ENCODE results near the gene LCE3A. TPM values are rescaled to one million over a fixed set of nuclear protein-coding genes. Genes with fewer than 3 reads are reported as not detected.
"Not testable (repeated sequence)": the region's sequence is repeated elsewhere in the genome, so short reads cannot be mapped to it uniquely, and the experiment has no call there.

LCE3A gene
- total RNA-seq, 2 experiments from 2014 or later: not detected

GRCh38 chr1:152630596-152630995 lies 7.7 kb upstream of the LCE3A start:
- H3K27ac Mint-ChIP-seq: no peak overlapping the region
- H3K4me1 Mint-ChIP-seq: no peaks in the 10 kb centered on the region
- H3K27me3 Mint-ChIP-seq: peaks cover 13% of the 10 kb centered on the region
- DNase-seq (no peak), ATAC-seq (no peak)
- H3K36me3 Mint-ChIP-seq (ENCODE audit: low read depth): no peaks in the 10 kb centered on the region
- H3K9me3 Mint-ChIP-seq (ENCODE audit: low read depth): no peaks in the 10 kb centered on the region
- no peak overlapping the region for H3K4me3 Mint-ChIP-seq
- CTCF ChIA-PET: no interaction called here
- POLR2A ChIA-PET: no interaction called here
- intact Hi-C loops (cut with DNase I, micrococcal nuclease): no loop called here

- ChIA-PET CTCF (no interaction called here), POLR2A (no interaction called here)
- H3K4me1 Mint-ChIP-seq: peaks cover 6% of the 10 kb centered on the region
- H3K27ac Mint-ChIP-seq: no peak overlapping the region
- no peak overlapping the region for H3K4me3 Mint-ChIP-seq
- DNase-seq (no peak), ATAC-seq (no peak)
- intact Hi-C loops (cut with DNase I, micrococcal nuclease): no loop called here
- no peaks in the 10 kb centered on the region for H3K36me3 Mint-ChIP-seq (ENCODE audit: low read depth)
- H3K9me3 Mint-ChIP-seq (ENCODE audit: low read depth): no peaks in the 10 kb centered on the region
- H3K27me3 Mint-ChIP-seq: peaks cover 18% of the 10 kb centered on the region
These were observed 3.8 kb upstream of the LCE3A start for GRCh38 chr1:152626744-152627143.

DNA sequence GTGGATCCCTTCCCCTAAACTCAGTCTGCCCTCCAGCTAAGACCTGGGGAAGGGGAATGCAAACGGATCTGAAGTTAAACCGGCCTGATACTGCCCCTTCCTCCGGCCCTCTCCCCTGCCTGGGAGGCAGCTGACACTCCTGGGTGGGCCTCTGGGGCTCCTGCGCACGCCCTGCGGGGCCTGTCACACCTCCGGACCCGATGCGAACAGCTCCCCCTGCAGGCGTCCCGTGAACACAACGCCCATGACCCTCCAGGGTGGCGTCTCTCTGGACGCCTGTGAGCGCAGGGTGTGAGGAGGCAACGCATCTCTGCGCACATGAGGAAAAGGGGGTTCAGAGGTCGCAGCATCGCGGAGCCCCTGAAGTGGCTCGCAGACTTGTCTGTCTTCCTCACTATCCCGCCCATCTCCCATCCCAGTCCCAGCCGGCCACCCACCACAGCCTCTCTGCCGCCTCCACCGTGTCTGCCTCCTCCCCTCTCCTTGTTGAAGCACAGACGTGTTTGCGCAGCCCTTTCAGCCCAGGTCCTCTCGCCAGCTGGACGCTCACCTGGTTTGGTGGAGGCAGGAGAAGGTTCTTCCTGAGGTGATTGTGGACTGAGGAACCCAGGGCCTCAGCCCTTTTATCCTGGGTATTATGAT lies 421 bp upstream of the LCE3A start:
- peaks cover 10% of the 10 kb centered on the region for H3K9me3 Mint-ChIP-seq (ENCODE audit: low read depth)
- no peak overlapping the region for H3K27ac Mint-ChIP-seq
- peaks cover 12% of the 10 kb centered on the region for H3K27me3 Mint-ChIP-seq
- CTCF ChIA-PET: interaction anchor here (0.7 to 1.4 kb wide), 6 partner anchors 8 to 878 kb away, joined by 3 to 6 read pairs (median 4); no protein-coding TSS in a partner anchor
- no peaks in the 10 kb centered on the region for H3K36me3 Mint-ChIP-seq (ENCODE audit: low read depth)
- intact Hi-C loops (cut with DNase I, micrococcal nuclease): no loop called here
- peak; percentile 63 for DNase-seq
- peak; percentile 64 for ATAC-seq
- POLR2A ChIA-PET: no interaction called here
- peaks cover 6% of the 10 kb centered on the region for H3K4me1 Mint-ChIP-seq
- no peak overlapping the region for H3K4me3 Mint-ChIP-seq

- peaks cover 10% of the 10 kb centered on the region for H3K9me3 Mint-ChIP-seq (ENCODE audit: low read depth)
- intact Hi-C loops (cut with DNase I, micrococcal nuclease): no loop called here
- ATAC-seq (no peak), DNase-seq (no peak)
- POLR2A ChIA-PET: no interaction called here
- no peak overlapping the region for H3K27ac Mint-ChIP-seq
- H3K36me3 Mint-ChIP-seq (ENCODE audit: low read depth): no peaks in the 10 kb centered on the region
- CTCF ChIA-PET: interaction anchor here (0.6 to 1.4 kb wide), 4 partner anchors 30 to 76 kb away, joined by 3 to 6 read pairs (median 4); no protein-coding TSS in a partner anchor
- no peak overlapping the region for H3K4me3 Mint-ChIP-seq
- peaks cover 6% of the 10 kb centered on the region for H3K4me1 Mint-ChIP-seq
- peaks cover 12% of the 10 kb centered on the region for H3K27me3 Mint-ChIP-seq
These were observed 910 bp downstream of the LCE3A start for GRCh38 chr1:152621993-152622392.

DNA sequence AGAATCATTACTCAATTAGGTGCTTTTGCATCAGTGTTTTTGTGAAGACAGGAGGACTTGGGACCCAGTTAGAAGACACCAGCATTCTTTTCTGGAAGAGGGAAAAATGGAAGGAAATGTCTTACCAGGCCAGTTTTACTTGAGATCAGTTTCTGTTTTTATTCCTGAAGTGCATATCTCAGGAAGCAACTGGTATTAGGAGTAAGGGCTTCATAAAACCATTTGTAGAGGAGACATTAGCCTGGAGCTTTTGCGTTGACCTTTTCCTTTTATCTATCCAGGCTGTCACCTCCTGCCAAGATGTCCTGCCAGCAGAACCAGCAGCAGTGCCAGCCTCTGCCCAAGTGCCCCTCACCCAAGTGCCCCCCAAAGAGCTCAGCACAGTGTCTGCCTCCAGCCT lies 9.4 kb downstream of the LCE3A start, which contains the start of gene LCE3B:
TSS of gene LCE3B (plus strand) at position 301 of the 400 bp plus-strand sequence. CDS start at position 301, 0 bp downstream.
- intact Hi-C loops (cut with DNase I, micrococcal nuclease): no loop called here
- DNase-seq (no peak), ATAC-seq (no peak)
- H3K4me3 Mint-ChIP-seq: no peak within 1 kb of the TSS
- CTCF ChIA-PET: no interaction called here
- no peak within 1 kb of the TSS for H3K27ac Mint-ChIP-seq
- POLR2A ChIA-PET: no interaction called here
- no peaks in the 10 kb centered on the region for H3K36me3 Mint-ChIP-seq (ENCODE audit: low read depth)
- no peaks in the 10 kb centered on the region for H3K4me1 Mint-ChIP-seq
- H3K27me3 Mint-ChIP-seq: no peaks in the 10 kb centered on the region
- H3K9me3 Mint-ChIP-seq (ENCODE audit: low read depth): peaks cover 2% of the 10 kb centered on the region

DNA sequence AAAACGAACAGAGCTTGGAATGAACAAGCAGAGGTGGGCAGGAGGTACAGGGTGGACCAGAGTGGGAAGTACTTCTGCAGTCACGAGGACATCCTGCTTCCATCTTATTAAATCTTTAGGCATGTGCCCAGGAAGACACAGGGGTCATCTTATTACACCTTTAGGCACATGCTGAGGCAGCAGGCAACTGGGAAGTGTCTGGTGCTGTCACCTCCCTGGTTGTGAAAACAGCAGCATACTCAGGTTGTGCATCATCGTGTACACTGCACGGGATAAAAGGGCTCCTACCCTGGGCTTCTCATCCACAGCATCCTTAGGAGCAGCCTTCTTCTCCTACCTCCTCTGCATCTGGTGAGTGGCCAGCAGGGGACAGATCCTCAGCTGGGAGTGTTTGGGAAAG lies 23.0 kb downstream of the LCE3A start, which contains the start of gene LCE3C:
TSS of gene LCE3C (plus strand) at position 301 of the 400 bp plus-strand sequence. CDS start 498 bp downstream, outside the sequence.
- H3K4me3 Mint-ChIP-seq: no peak within 1 kb of the TSS
- H3K27me3 Mint-ChIP-seq: no peaks in the 10 kb centered on the region
- POLR2A ChIA-PET: no interaction called here
- no peaks in the 10 kb centered on the region for H3K9me3 Mint-ChIP-seq (ENCODE audit: low read depth)
- ATAC-seq: no peak
- no peak for DNase-seq
- no peak within 1 kb of the TSS for H3K27ac Mint-ChIP-seq
- intact Hi-C loops (cut with DNase I, micrococcal nuclease): no loop called here
- no peaks in the 10 kb centered on the region for H3K36me3 Mint-ChIP-seq (ENCODE audit: low read depth)
- CTCF ChIA-PET: no interaction called here
- no peaks in the 10 kb centered on the region for H3K4me1 Mint-ChIP-seq

DNA sequence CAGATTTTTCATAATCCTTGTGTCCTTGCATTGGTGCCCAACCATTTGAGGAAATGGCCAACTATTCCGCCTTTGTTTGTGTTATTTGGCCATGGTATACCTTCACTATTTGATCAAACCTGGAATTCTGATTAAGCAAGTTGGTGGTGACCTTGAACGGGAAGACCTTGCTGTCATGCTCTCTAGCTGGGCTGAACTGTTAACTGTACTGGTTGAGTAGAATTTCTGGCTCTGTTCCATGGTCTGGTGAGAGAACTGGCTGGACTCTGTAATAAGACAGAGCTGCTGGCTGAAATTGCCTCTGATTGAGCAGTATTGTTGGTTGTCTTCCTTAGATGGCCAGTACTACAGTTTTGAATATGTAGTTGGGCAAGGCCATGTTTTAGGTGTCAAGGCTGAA lies 25.9 kb downstream of the LCE3A start:
- ATAC-seq: no peak
- intact Hi-C loops (cut with DNase I, micrococcal nuclease): no loop called here
- H3K27ac Mint-ChIP-seq: no peak overlapping the region
- no peaks in the 10 kb centered on the region for H3K27me3 Mint-ChIP-seq
- H3K4me3 Mint-ChIP-seq: no peak overlapping the region
- no peak for DNase-seq
- no peaks in the 10 kb centered on the region for H3K36me3 Mint-ChIP-seq (ENCODE audit: low read depth)
- no peaks in the 10 kb centered on the region for H3K9me3 Mint-ChIP-seq (ENCODE audit: low read depth)
- no peaks in the 10 kb centered on the region for H3K4me1 Mint-ChIP-seq
- POLR2A ChIA-PET: no interaction called here
- CTCF ChIA-PET: no interaction called here

DNA sequence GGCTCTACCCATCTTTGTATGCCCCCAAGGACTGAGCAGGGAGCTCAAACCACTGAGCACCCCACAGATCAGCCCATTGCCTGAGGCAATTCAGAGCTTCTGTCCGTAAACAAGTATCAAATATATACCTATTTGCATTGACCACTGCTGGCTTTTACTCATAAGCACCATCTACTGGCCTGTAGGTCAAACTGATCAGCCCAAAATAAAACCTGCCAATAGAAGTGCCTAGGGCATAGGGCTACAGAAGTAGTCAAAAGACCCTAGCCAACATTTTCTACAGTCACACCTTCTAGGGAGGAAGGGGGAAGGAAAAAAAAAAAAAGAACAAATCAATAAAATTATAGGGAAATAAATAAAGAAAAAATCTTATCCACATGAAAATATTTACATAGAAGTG lies 37.3 kb downstream of the LCE3A start:
- CTCF ChIA-PET: no interaction called here
- no peaks in the 10 kb centered on the region for H3K36me3 Mint-ChIP-seq (ENCODE audit: low read depth)
- H3K4me1 Mint-ChIP-seq: no peaks in the 10 kb centered on the region
- intact Hi-C loops (cut with DNase I, micrococcal nuclease): no loop called here
- POLR2A ChIA-PET: no interaction called here
- H3K4me3 Mint-ChIP-seq: no peak overlapping the region
- ATAC-seq (no peak), DNase-seq (no peak)
- H3K27me3 Mint-ChIP-seq: peaks cover 1% of the 10 kb centered on the region
- no peak overlapping the region for H3K27ac Mint-ChIP-seq
- H3K9me3 Mint-ChIP-seq (ENCODE audit: low read depth): no peaks in the 10 kb centered on the region

DNA sequence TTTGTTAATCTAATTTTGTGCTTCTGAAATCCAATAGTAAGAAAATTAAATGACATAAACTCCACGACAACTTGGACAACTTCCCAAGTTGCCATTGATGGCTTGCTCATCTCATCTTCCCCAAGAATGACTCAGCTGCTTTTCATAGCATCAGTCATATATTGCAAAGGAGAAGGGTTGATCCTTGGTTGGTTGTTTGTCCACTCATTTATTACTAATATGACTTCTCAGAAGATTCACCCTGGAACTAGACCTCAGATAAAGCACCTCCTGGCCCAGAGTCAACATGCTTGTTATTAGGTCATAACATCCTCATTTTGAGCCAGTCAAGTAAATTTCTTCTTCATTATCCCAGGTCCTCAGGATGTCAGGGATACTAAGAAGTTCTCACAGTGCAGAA lies 40.3 kb downstream of the LCE3A start:
- intact Hi-C loops (cut with DNase I, micrococcal nuclease): no loop called here
- CTCF ChIA-PET: no interaction called here
- H3K9me3 Mint-ChIP-seq (ENCODE audit: low read depth): no peaks in the 10 kb centered on the region
- POLR2A ChIA-PET: no interaction called here
- no peaks in the 10 kb centered on the region for H3K36me3 Mint-ChIP-seq (ENCODE audit: low read depth)
- DNase-seq (no peak), ATAC-seq (no peak)
- no peak overlapping the region for H3K27ac Mint-ChIP-seq
- no peaks in the 10 kb centered on the region for H3K4me1 Mint-ChIP-seq
- no peak overlapping the region for H3K4me3 Mint-ChIP-seq
- H3K27me3 Mint-ChIP-seq: peaks cover 12% of the 10 kb centered on the region

DNA sequence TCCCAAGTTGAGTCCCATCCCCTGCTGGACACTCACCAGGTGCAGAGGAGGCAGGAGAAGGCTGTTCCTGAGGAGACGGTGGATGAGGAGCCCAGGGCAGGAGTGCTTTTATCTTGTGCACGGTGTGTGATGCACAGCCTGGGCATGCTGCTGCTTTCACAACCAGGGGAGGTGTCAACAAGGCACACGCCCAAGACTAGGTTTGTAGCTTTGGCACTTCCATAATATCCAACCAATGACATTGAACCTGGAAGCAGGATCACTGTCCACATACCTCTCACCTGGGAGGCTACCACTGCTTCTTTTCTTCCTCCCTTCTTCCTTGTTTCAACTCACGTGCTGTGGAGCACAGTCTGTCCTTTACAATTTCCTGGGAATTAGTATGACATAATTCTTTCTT lies 42.5 kb downstream of the LCE3A start, which contains the start of gene LCE3D:
TSS of gene LCE3D (minus strand) at position 84 of the 400 bp plus-strand sequence. CDS start 580 bp downstream, outside the sequence.
- intact Hi-C loops (cut with DNase I, micrococcal nuclease): no loop called here
- Mint-ChIP-seq H3K4me3 (no peak within 1 kb of the TSS), H3K9me3 (ENCODE audit: low read depth) (no peaks in the 10 kb centered on the region), H3K27ac (no peak within 1 kb of the TSS), H3K27me3 (peaks cover 20% of the 10 kb centered on the region), H3K4me1 (peaks cover 2% of the 10 kb centered on the region), H3K36me3 (ENCODE audit: low read depth) (no peaks in the 10 kb centered on the region)
- CTCF ChIA-PET: no interaction called here
- POLR2A ChIA-PET: no interaction called here
- ATAC-seq: no peak
- no peak for DNase-seq

DNA sequence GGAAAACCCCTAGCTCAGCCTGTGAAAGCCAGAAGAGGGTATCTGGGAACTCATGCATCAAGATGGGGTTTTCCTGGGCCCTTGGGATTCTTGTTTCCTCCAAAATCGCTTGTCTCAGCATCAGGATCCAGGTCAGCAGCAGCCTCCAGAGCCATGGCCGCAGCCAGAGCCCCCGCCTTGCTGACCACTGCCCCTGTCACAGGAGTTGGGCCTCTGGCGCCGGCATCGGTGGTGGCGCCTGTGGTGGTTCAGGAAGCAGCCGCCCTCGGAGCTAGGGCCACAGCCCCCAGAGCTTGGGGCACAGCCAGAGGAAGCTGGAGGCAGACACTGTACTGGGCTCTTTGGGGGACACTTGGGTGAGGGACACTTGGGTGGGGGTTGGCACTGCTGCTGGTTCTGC lies 43.4 kb downstream of the LCE3A start:
- H3K4me1 Mint-ChIP-seq; intact Hi-C loops (cut with DNase I, micrococcal nuclease); POLR2A ChIA-PET; H3K4me3 Mint-ChIP-seq; H3K27ac Mint-ChIP-seq; H3K9me3 Mint-ChIP-seq (ENCODE audit: low read depth); DNase-seq; H3K36me3 Mint-ChIP-seq (ENCODE audit: low read depth); ATAC-seq: not testable (repeated sequence)
- H3K27me3 Mint-ChIP-seq: peaks cover 26% of the 10 kb centered on the region
- CTCF ChIA-PET: interaction anchor here (0.5 to 1.8 kb wide), 3 partner anchors 39 to 94 kb away, joined by 3 to 6 read pairs (median 3); partner anchors contain the start of gene LCE3A

- Mint-ChIP-seq H3K9me3 (ENCODE audit: low read depth) (no peaks in the 10 kb centered on the region), H3K4me3 (no peak overlapping the region), H3K36me3 (ENCODE audit: low read depth) (no peaks in the 10 kb centered on the region), H3K27ac (no peak overlapping the region), H3K27me3 (peaks cover 33% of the 10 kb centered on the region), H3K4me1 (peaks cover 2% of the 10 kb centered on the region)
- CTCF ChIA-PET: interaction anchor here (1.4 kb wide), 1 partner anchor 45 kb away, joined by 5 read pairs; the partner anchor contains the start of gene LCE3A
- intact Hi-C loops (cut with DNase I, micrococcal nuclease): no loop called here
- DNase-seq (peak; percentile 47), ATAC-seq (peak; percentile 81)
- POLR2A ChIA-PET: interaction anchor here (0.6 kb wide), 1 partner anchor 490 kb away, joined by 3 read pairs; no protein-coding TSS in a partner anchor
These were observed 45.7 kb downstream of the LCE3A start for GRCh38 chr1:152577168-152577567.

Data from activated CD4-positive, alpha-beta T cell treated with anti-CD3 and anti-CD28 coated beads for 36 hours (primary cell).